GM12891 (cell line): ENCODE data around the gene MAX. TPM values are rescaled to one million over a fixed set of nuclear protein-coding genes. Genes with fewer than 3 reads are reported as not detected.

ENCODE experiments used
- DNase-seq: peaks from one replicate; pipeline ENCODE4 v3.0.0; 2011; ENCODE audit warnings: low spot score; ENCODE audit not compliant: insufficient read length
- FAIRE-seq: peaks from 2 replicates; lab custom pipeline; 2011; peaks lifted over from hg19 to GRCh38; lab: Jason Lieb, UNC
- PAX5 ChIP-seq: IDR thresholded peaks from 2 replicates; pipeline ENCODE4 v1.6.1; 2011; ENCODE audit warnings: low read length, moderate library complexity, mild to moderate bottlenecking; ENCODE audit not compliant: insufficient read depth, severe bottlenecking
- POLR2A ChIP-seq: IDR thresholded peaks from 2 replicates; pipeline ENCODE4 v1.6.1; 2011; ENCODE audit warnings: low read depth, low read length, control low read depth
- POLR2AphosphoS5 ChIP-seq: IDR thresholded peaks from 2 replicates; pipeline ENCODE4 v1.6.1; 2011; ENCODE audit warnings: low read depth, low read length, control low read depth
- POU2F2 ChIP-seq: IDR thresholded peaks from 2 replicates; pipeline ENCODE4 v1.6.1; 2011; ENCODE audit warnings: low read depth, mild to moderate bottlenecking, control low read depth, low read length, moderate library complexity
- SPI1 ChIP-seq: IDR thresholded peaks from 2 replicates; pipeline ENCODE4 v1.6.1; 2011; ENCODE audit warnings: low read depth, low read length, control low read depth
- TAF1 ChIP-seq: IDR thresholded peaks from 2 replicates; pipeline ENCODE4 v1.6.1; 2011; ENCODE audit warnings: low read depth, low read length, control low read depth
- polyA plus RNA-seq: library from polyadenylated mRNA; unstranded; fragments of >200 nt; gene quantifications from one replicate; pipeline ENCODE4 v1.2.1, GENCODE V29; 2012; ENCODE audit warnings: low read depth, missing spikeins, inconsistent platforms; ENCODE audit not compliant: missing spikeins

Gene MAX, protein sequence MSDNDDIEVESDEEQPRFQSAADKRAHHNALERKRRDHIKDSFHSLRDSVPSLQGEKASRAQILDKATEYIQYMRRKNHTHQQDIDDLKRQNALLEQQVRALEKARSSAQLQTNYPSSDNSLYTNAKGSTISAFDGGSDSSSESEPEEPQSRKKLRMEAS
- polyA plus RNA-seq = 56.0 TPM

DNA sequence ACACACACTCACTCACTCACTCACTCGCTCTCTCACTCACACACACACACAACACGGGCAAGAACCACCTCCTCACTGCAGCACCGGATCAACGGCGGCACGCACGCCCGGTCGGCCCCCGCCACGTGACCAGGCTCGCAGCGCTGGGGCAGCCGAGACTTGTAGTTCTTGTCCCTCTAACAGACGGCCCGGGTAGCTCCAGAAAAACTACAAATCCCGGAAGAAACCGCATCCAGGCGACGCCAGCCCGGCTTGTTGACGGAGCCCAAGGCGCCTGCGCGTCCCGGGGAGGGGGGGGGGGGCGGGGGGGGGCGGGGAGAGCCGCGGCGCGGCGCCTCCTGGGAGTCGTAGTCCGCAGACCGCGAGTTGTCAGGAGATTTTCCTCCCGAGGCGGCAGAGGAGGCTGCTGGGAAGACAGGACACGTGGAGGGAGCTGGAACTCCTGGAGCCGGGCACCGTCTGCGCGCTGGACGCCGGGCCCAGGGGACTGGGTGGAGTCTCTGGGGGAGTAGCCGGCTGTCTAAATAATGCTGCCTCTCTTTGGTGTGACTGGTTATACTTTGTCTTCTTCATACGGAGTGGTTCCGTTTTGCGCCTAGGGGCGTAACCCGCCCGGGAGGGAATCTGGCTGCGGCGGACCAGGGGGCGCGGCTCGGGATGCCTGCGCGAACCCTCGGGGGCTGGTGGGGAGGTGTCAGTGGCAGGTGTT, at the start of gene MAX:
MAX (minus strand) TSS at position 77 of the 709 bp plus-strand sequence. CDS start 178 bp downstream, outside the sequence.
- TF ChIP-seq TAF1 (peak; percentile 77), POLR2AphosphoS5 (peak; percentile 75), SPI1 (no peak), POLR2A (peak; percentile 62; the same call in 1 of the 2 replicates), PAX5 (peak; percentile 13), POU2F2 (peak; percentile 83)
- DNase-seq = peak; percentile 91
- FAIRE-seq = peak; percentile 99

DNA sequence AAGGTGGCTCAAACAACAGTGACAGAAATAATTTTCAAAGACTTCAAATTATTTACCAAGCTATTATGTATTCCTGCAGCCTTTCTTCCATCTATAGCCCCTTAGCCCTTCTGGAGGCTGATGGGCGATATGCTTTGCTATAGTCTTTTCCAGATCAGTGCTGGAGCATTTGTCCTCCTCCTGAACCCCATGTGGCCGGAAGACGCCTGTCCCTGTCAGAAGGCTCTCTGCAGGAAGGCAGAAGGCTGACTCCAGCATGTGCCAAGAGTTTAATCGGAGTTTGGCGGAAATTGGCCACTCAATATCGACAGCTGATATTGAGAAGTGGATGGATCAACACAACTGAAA, 49.3 kb upstream of the MAX start:
- DNase-seq (no peak), FAIRE-seq (no peak)
- TF ChIP-seq PAX5 (no peak), TAF1 (no peak), POLR2A (no peak), SPI1 (no peak), POLR2AphosphoS5 (no peak), POU2F2 (no peak)

DNA sequence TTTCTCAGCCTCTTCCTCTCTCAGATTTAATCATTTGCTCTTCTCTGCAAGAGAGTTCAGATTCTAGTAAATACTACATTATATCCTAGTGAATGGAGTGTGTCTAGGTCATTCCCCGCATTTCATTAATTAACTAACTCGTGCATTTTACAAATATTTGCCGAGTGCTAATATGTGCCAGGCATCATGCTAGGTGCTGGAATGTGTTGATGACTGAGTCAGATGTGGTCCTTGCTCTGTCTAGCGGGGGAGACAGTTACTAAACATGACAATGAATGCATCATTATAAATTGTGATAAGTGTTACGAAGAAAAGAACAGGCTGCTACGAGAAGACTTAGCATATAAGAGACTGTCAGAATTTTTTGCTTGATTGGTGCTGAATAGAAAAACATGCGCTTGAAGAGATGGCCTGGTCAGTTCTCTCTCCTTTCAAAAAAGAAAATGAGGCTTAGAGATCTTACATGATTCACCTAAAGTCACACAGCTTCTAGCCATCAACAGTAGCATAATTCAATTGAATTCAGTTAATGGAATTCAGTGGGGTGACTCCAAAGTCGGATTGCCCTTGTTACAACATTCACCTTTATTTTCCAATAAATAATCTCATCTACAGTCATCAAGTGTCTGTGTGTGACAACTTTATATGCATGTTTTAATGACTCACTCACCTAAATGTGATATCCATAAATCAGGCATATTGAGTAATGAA, 48.7 kb upstream of the MAX start:
- TF ChIP-seq POLR2AphosphoS5 (no peak), PAX5 (no peak), TAF1 (no peak), POU2F2 (no peak)
- no peak for FAIRE-seq

DNA sequence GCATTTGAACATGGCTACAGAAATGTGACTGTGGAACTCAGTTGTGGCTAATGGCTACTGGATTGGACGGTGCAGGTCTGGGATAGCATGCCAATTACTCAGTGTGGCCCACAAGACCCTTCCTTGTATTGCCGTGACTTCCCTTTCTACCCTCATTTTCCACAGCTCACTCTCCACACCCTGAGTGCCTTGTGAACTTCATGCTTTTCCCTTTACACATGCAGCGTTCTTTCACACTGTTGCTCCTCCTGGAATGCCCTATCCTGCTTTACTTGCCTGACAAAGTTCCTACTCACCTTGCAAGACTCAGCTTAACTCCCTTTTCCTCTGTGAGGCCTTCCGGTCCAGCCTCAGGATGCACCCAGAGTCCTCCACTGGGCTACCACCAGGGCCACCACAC, 46.8 kb upstream of the MAX start:
- no peak for FAIRE-seq
- DNase-seq = no peak
- no peak for TF ChIP-seq POLR2AphosphoS5
- no peak for TF ChIP-seq SPI1
- no peak for TF ChIP-seq POU2F2
- TF ChIP-seq TAF1 = no peak
- no peak for TF ChIP-seq POLR2A

More for the DNA sequence above, 48.7 kb upstream of the MAX start:
- DNase-seq = no peak

DNA sequence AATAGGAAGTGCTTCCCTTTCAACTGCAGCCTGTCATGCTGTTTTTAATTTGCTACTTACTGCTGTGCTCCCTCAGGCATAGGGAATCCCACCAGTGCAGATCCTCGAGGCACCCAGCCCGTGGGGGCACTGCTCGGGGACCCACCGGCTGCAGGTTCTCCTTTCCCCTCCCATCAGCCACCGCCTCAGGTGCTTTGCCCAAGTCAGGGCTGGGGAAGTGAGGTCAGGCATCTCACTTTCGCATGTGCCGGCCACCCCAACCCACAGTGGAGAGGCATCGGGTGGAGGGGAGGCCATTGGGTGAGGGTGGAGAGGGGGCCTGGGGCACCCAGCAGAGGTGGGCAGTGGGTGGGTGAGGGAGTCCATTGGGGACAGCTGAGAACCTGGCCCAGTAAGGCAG, 41.9 kb upstream of the MAX start:
- DNase-seq = no peak
- no peak for FAIRE-seq
- TF ChIP-seq POLR2AphosphoS5 (no peak), POU2F2 (no peak), POLR2A (no peak), TAF1 (no peak), PAX5 (no peak), SPI1 (no peak)

DNA sequence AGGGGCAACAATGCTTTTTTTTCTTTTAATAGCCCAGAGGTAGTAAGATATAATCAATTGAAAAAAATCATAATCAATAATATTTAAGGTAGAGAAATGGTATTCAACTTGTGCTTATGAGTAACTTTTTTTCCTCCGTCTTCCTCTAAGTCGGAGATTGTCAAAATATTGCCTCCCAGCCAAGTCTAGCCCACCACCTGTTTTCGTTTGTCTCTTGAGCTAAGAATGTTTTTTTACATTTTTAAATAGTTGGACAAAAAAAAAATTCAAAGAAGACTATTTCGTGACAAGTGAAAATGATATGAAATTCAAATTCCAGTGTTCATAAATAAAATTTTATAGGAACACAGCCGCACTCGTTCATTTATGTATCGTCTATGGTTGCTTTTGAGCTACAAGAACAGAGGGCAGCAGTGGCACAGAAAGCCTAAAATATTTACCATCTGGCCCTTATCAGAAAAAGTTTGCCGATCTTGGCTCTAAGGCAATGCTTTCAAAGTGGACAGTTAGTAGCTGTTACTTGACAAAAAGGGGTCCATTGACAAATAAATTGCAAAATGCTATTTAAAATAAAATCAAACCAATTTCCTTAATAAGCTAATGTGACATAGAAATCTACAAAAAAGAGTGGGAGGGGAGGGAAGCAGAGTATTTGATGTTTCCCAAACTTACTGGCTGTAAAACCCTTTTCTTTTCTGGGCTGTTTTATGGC, 40.8 kb upstream of the MAX start:
- DNase-seq (no peak), FAIRE-seq (no peak)
- no peak for TF ChIP-seq POLR2AphosphoS5
- TF ChIP-seq TAF1 = no peak
- TF ChIP-seq POLR2A = no peak
- no peak for TF ChIP-seq PAX5
- no peak for TF ChIP-seq SPI1
- TF ChIP-seq POU2F2 = no peak

DNA sequence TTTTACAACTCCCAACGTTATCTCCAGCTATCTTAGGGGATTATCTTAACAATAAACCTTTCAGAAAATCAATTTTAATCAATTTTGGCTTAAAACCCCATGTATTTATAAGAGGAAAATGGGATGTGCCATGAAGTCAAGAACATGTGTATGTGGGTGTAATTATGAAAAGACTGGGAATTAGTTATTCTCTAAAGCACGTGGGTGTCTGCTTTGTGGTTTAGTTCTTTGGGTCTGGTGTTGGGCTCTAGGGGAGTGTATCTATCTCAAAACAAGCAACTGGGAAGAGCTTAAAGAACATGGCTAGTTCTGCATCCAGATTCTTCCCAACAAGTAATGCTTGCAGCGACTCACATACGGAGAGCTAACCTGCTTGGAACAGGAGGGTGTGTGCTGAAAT, 40.1 kb upstream of the MAX start:
- TF ChIP-seq POU2F2 (no peak), TAF1 (no peak), SPI1 (no peak), POLR2A (no peak), POLR2AphosphoS5 (no peak), PAX5 (no peak)
- FAIRE-seq (no peak), DNase-seq (no peak)

DNA sequence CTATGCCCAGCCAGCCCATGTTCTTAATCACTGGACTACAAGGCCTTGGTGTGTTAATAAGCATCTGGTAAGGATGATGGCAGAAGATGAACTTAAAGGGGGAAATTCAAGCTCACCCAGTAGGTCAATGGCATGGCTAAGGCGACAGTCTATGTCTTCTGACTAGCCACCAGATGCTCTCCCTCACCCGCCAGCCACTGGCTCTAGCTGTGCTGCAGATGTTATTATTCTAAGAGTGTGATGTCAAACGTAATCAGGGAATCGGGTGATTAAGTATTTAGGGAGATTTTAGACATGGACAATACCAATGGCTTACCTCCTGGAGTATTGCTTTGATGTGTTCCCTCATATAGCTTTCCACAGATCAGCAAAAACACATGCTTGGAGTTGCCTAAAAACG, 39.2 kb upstream of the MAX start:
- TF ChIP-seq SPI1 = no peak
- TF ChIP-seq TAF1 = no peak
- TF ChIP-seq POU2F2 = no peak
- TF ChIP-seq POLR2A = no peak
- no peak for TF ChIP-seq POLR2AphosphoS5
- TF ChIP-seq PAX5 = no peak
- DNase-seq = no peak
- FAIRE-seq = no peak
